Lower leg skin (tissue), 3 donors: ENCODE results near the gene PDE1A.

Source experiments
- CTCF ChIP-seq, 3 donors: fragments of 450-650 bp; IDR thresholded peaks; one replicate each; pipeline ENCODE4 v1.5.1; 2016; ENCODE audit warnings: antibody characterized with exemption in 3 of 3, mild to moderate bottlenecking in 3 of 3, moderate library complexity in 2 of 3
- POLR2A ChIP-seq, 2 donors: fragments of 450-650 bp; IDR thresholded peaks; one replicate each; pipeline ENCODE4 v1.6.1; 2016 to 2017; ENCODE audit warnings: antibody characterized with exemption in 2 of 2, mild to moderate bottlenecking in 1 of 2, moderate library complexity in 1 of 2

GRCh38 chr2:182365855-182366254 is 61.0 kb downstream of the PDE1A start:
- TF ChIP-seq POLR2A (IDR thresholded peaks at IDR 0.05): no peak
- no peak for TF ChIP-seq CTCF (IDR thresholded peaks at IDR 0.05)
